SK-N-SH treated with all-trans-retinoic acid at 6 μM for 48 hours (cell line): ENCODE data around the gene POLR2E.
A peak's percentile ranks its signal among the peaks of the same experiment; 100 is the strongest.

Experiments
- ATAC-seq: fragments of 200-7000 bp; cut with Tn5 transposase; 3 replicates; pipeline ENCODE4 v1.9.1; 2020; ENCODE audit warnings: mild to moderate bottlenecking, moderate library complexity
- ARNTL ChIP-seq: fragments of 450-650 bp; formaldehyde crosslinking; IDR thresholded peaks from 2 replicates; pipeline ENCODE4 v1.5.0; 2020; ENCODE audit warnings: low read depth, mild to moderate bottlenecking, moderate library complexity, borderline replicate concordance
- CSDC2 ChIP-seq: fragments of 250-450 bp; sonication (Bioruptor Pico); IDR thresholded peaks from 2 replicates; pipeline ENCODE4 v1.5.0; 2020; ENCODE audit warnings: mild to moderate bottlenecking, moderate library complexity
- ESRRG ChIP-seq: fragments of 250-450 bp; sonication (Bioruptor Pico); IDR thresholded peaks from 2 replicates; pipeline ENCODE4 v1.6.1; 2021; ENCODE audit warnings: mild to moderate bottlenecking
- ISL1 ChIP-seq: fragments of 250-450 bp; sonication (Bioruptor Pico); IDR thresholded peaks from 2 replicates; pipeline ENCODE4 v2.1.2; 2022; ENCODE audit warnings: mild to moderate bottlenecking, moderate library complexity
- PPARA ChIP-seq: fragments of 250-450 bp; sonication (Bioruptor Pico); IDR thresholded peaks from 2 replicates; pipeline ENCODE4 v1.5.0; 2020; ENCODE audit warnings: mild to moderate bottlenecking, borderline replicate concordance
- RARB ChIP-seq: fragments of 250-450 bp; sonication (Bioruptor Pico); IDR thresholded peaks from 2 replicates; pipeline ENCODE4 v1.8.0; 2021; ENCODE audit warnings: mild to moderate bottlenecking, moderate library complexity
- SNAI2 ChIP-seq: fragments of 250-450 bp; sonication (Bioruptor Pico); IDR thresholded peaks from 2 replicates; pipeline ENCODE4 v1.5.0; 2020; ENCODE audit warnings: mild to moderate bottlenecking, moderate library complexity
- TCF4 ChIP-seq: fragments of 250-450 bp; sonication (Bioruptor Pico); IDR thresholded peaks from 2 replicates; pipeline ENCODE4 v1.8.0; 2021; ENCODE audit warnings: mild to moderate bottlenecking, moderate library complexity, borderline replicate concordance
- TOX ChIP-seq: fragments of 250-450 bp; sonication (Bioruptor Pico); IDR thresholded peaks from 2 replicates; pipeline ENCODE4 v1.8.0; 2021; ENCODE audit warnings: mild to moderate bottlenecking, moderate library complexity, borderline replicate concordance
- ZC3H10 ChIP-seq: fragments of 250-450 bp; sonication (Bioruptor Pico); IDR thresholded peaks from 2 replicates; pipeline ENCODE4 v1.5.1; 2021; ENCODE audit warnings: mild to moderate bottlenecking, moderate library complexity
- ZFP3 ChIP-seq: fragments of 250-450 bp; sonication (Bioruptor Pico); IDR thresholded peaks from 2 replicates; pipeline ENCODE4 v1.5.0; 2020; ENCODE audit warnings: mild to moderate bottlenecking, moderate library complexity
- ZNF565 ChIP-seq: fragments of 450-650 bp; formaldehyde crosslinking; conservative IDR thresholded peaks from 2 replicates; pipeline ENCODE4 v1.5.0; 2020; ENCODE audit warnings: low read depth, mild to moderate bottlenecking, moderate library complexity
- ZNF70 ChIP-seq: fragments of 450-650 bp; formaldehyde crosslinking; IDR thresholded peaks from 2 replicates; pipeline ENCODE4 v1.5.0; 2020; ENCODE audit warnings: mild to moderate bottlenecking, moderate library complexity
- ZNF8 ChIP-seq: fragments of 450-650 bp; formaldehyde crosslinking; IDR thresholded peaks from 2 replicates; pipeline ENCODE4 v1.5.0; 2020; ENCODE audit warnings: mild to moderate bottlenecking, moderate library complexity
- TF ChIP-seq, protein P1 (sequence below): fragments of 250-450 bp; sonication (Bioruptor Pico); IDR thresholded peaks from 2 replicates; pipeline ENCODE4 v1.5.0; 2020; ENCODE audit warnings: mild to moderate bottlenecking, moderate library complexity
- TF ChIP-seq, protein P2 (sequence below): fragments of 250-450 bp; sonication (Bioruptor Pico); IDR thresholded peaks from 2 replicates; pipeline ENCODE4 v1.8.0; 2021; ENCODE audit warnings: low read depth, mild to moderate bottlenecking, moderate library complexity, borderline replicate concordance
- TF ChIP-seq, protein P3 (sequence below): fragments of 250-450 bp; sonication (Bioruptor Pico); IDR thresholded peaks from 2 replicates; pipeline ENCODE4 v1.5.1; 2020; ENCODE audit warnings: low read depth, mild to moderate bottlenecking, moderate library complexity
- TF ChIP-seq, protein P4 (sequence below): fragments of 250-450 bp; sonication (Bioruptor Pico); IDR thresholded peaks from 2 replicates; pipeline ENCODE4 v1.8.0; 2020; ENCODE audit warnings: mild to moderate bottlenecking, moderate library complexity, borderline replicate concordance
- TF ChIP-seq, protein P5 (sequence below): fragments of 250-450 bp; sonication (Bioruptor Pico); IDR thresholded peaks from 2 replicates; pipeline ENCODE4 v1.5.1; 2021; ENCODE audit warnings: mild to moderate bottlenecking, moderate library complexity

Gene POLR2E

GRCh38 chr19:1073956-1074517, 21.1 kb downstream of the POLR2E start:
- no peak for TF ChIP-seq ZNF70 (CRISPR knock-in tag)
- TF ChIP-seq, protein P1, sequence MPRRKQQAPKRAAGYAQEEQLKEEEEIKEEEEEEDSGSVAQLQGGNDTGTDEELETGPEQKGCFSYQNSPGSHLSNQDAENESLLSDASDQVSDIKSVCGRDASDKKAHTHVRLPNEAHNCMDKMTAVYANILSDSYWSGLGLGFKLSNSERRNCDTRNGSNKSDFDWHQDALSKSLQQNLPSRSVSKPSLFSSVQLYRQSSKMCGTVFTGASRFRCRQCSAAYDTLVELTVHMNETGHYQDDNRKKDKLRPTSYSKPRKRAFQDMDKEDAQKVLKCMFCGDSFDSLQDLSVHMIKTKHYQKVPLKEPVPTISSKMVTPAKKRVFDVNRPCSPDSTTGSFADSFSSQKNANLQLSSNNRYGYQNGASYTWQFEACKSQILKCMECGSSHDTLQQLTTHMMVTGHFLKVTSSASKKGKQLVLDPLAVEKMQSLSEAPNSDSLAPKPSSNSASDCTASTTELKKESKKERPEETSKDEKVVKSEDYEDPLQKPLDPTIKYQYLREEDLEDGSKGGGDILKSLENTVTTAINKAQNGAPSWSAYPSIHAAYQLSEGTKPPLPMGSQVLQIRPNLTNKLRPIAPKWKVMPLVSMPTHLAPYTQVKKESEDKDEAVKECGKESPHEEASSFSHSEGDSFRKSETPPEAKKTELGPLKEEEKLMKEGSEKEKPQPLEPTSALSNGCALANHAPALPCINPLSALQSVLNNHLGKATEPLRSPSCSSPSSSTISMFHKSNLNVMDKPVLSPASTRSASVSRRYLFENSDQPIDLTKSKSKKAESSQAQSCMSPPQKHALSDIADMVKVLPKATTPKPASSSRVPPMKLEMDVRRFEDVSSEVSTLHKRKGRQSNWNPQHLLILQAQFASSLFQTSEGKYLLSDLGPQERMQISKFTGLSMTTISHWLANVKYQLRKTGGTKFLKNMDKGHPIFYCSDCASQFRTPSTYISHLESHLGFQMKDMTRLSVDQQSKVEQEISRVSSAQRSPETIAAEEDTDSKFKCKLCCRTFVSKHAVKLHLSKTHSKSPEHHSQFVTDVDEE (CRISPR knock-in tag): no peak
- TF ChIP-seq ZNF8 (CRISPR knock-in tag): no peak
- TF ChIP-seq ZFP3 (CRISPR knock-in tag): no peak
- TF ChIP-seq ARNTL (CRISPR knock-in tag): no peak
- TF ChIP-seq, protein P2, sequence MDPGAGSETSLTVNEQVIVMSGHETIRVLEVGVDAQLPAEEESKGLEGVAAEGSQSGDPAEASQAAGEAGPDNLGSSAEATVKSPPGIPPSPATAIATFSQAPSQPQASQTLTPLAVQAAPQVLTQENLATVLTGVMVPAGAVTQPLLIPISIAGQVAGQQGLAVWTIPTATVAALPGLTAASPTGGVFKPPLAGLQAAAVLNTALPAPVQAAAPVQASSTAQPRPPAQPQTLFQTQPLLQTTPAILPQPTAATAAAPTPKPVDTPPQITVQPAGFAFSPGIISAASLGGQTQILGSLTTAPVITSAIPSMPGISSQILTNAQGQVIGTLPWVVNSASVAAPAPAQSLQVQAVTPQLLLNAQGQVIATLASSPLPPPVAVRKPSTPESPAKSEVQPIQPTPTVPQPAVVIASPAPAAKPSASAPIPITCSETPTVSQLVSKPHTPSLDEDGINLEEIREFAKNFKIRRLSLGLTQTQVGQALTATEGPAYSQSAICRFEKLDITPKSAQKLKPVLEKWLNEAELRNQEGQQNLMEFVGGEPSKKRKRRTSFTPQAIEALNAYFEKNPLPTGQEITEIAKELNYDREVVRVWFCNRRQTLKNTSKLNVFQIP: no peak
- no peak for TF ChIP-seq RARB
- TF ChIP-seq CSDC2 (CRISPR knock-in tag): no peak
- TF ChIP-seq, protein P3, sequence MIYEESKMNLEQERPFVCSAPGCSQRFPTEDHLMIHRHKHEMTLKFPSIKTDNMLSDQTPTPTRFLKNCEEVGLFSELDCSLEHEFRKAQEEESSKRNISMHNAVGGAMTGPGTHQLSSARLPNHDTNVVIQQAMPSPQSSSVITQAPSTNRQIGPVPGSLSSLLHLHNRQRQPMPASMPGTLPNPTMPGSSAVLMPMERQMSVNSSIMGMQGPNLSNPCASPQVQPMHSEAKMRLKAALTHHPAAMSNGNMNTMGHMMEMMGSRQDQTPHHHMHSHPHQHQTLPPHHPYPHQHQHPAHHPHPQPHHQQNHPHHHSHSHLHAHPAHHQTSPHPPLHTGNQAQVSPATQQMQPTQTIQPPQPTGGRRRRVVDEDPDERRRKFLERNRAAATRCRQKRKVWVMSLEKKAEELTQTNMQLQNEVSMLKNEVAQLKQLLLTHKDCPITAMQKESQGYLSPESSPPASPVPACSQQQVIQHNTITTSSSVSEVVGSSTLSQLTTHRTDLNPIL (CRISPR knock-in tag): no peak
- no peak for TF ChIP-seq SNAI2 (CRISPR knock-in tag)
- TF ChIP-seq TCF4 (CRISPR knock-in tag): no peak
- no peak for TF ChIP-seq TOX (CRISPR knock-in tag)
- TF ChIP-seq ISL1 (CRISPR knock-in tag): no peak
- ATAC-seq: peak; percentile 10

GRCh38 chr19:1073063-1073955, 21.9 kb downstream of the POLR2E start:
- ATAC-seq: no peak
- TF ChIP-seq, protein P4, sequence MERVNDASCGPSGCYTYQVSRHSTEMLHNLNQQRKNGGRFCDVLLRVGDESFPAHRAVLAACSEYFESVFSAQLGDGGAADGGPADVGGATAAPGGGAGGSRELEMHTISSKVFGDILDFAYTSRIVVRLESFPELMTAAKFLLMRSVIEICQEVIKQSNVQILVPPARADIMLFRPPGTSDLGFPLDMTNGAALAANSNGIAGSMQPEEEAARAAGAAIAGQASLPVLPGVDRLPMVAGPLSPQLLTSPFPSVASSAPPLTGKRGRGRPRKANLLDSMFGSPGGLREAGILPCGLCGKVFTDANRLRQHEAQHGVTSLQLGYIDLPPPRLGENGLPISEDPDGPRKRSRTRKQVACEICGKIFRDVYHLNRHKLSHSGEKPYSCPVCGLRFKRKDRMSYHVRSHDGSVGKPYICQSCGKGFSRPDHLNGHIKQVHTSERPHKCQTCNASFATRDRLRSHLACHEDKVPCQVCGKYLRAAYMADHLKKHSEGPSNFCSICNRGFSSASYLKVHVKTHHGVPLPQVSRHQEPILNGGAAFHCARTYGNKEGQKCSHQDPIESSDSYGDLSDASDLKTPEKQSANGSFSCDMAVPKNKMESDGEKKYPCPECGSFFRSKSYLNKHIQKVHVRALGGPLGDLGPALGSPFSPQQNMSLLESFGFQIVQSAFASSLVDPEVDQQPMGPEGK: no peak
- TF ChIP-seq, protein P1 (CRISPR knock-in tag): no peak
- TF ChIP-seq ZFP3 (CRISPR knock-in tag): peak; percentile 99
- no peak for TF ChIP-seq ESRRG (CRISPR knock-in tag)

- no peak for ATAC-seq
- TF ChIP-seq PPARA (CRISPR knock-in tag) (no peak), ISL1 (CRISPR knock-in tag) (no peak), RARB (no peak), ZNF70 (CRISPR knock-in tag) (no peak), ZNF565 (CRISPR knock-in tag) (no peak), ESRRG (CRISPR knock-in tag) (no peak), TOX (CRISPR knock-in tag) (no peak), ZC3H10 (CRISPR knock-in tag) (no peak)
- TF ChIP-seq, protein P5, sequence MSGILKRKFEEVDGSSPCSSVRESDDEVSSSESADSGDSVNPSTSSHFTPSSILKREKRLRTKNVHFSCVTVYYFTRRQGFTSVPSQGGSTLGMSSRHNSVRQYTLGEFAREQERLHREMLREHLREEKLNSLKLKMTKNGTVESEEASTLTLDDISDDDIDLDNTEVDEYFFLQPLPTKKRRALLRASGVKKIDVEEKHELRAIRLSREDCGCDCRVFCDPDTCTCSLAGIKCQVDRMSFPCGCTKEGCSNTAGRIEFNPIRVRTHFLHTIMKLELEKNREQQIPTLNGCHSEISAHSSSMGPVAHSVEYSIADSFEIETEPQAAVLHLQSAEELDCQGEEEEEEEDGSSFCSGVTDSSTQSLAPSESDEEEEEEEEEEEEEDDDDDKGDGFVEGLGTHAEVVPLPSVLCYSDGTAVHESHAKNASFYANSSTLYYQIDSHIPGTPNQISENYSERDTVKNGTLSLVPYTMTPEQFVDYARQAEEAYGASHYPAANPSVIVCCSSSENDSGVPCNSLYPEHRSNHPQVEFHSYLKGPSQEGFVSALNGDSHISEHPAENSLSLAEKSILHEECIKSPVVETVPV: no peak
- TF ChIP-seq, protein P4: no peak
Measured at GRCh38 chr19:1072371-1073015, 22.7 kb downstream of the POLR2E start.
